SU-DHL-6 (cell line): Measurements from ENCODE around the gene DNAJC13.

Experiments
- H2AFZ ChIP-seq: fragments of 200-600 bp; sonication (generic); 2 replicates; pipeline ENCODE4 v1.6.1; 2014; ENCODE audit warnings: low read depth, mild to moderate bottlenecking, moderate library complexity, mixed read lengths, antibody characterized with exemption, low read length; ENCODE audit not compliant: severe bottlenecking
- H3F3A ChIP-seq: fragments of 200-600 bp; shearing (Covaris generic); 2 replicates; pipeline ENCODE4 v1.6.0; 2016; ENCODE audit warnings: antibody characterized with exemption, mild to moderate bottlenecking; ENCODE audit not compliant: insufficient read depth
- H3K27ac ChIP-seq: fragments of 200-600 bp; sonication (generic); 2 replicates; pipeline ENCODE4 v1.5.1; 2016; ENCODE audit warnings: low read depth, mild to moderate bottlenecking, low read length, moderate library complexity, mixed read lengths
- H3K27me3 ChIP-seq: fragments of 200-600 bp; sonication (generic), shearing (Covaris generic); 2 replicates; pipeline ENCODE4 v1.6.0; 2014; ENCODE audit warnings: mild to moderate bottlenecking, low read length
- H3K36me3 ChIP-seq: fragments of 200-600 bp; sonication (generic); 2 replicates; pipeline ENCODE4 v1.6.1; 2014; ENCODE audit warnings: mild to moderate bottlenecking, low read length, mixed read lengths
- H3K4me2 ChIP-seq: fragments of 300-600, 200-600 bp; shearing (Covaris generic), sonication (generic); 2 replicates; pipeline ENCODE4 v1.6.0; 2014; ENCODE audit warnings: low read length, low read depth, mild to moderate bottlenecking; ENCODE audit not compliant: poor library complexity, severe bottlenecking
- H3K4me3 ChIP-seq: fragments of 200-600 bp; sonication (generic); 2 replicates; pipeline ENCODE4 v1.5.1; 2014; ENCODE audit warnings: antibody characterized with exemption, low read length, mild to moderate bottlenecking, mixed read lengths; ENCODE audit not compliant: insufficient read depth, poor library complexity, severe bottlenecking
- H3K79me2 ChIP-seq: fragments of 200-600 bp; sonication (generic); 2 replicates; pipeline ENCODE4 v1.6.1; 2014; ENCODE audit warnings: mild to moderate bottlenecking, low read length, moderate library complexity; ENCODE audit not compliant: insufficient read depth
- H3K9ac ChIP-seq: fragments of 200-600 bp; sonication (generic); 2 replicates; pipeline ENCODE4 v1.7.0; 2014; ENCODE audit warnings: mild to moderate bottlenecking, low read length
- H3K9me2 ChIP-seq: fragments of 200-600 bp; sonication (generic); replicated peaks from 2 replicates; pipeline ENCODE4 v1.6.1; 2014; ENCODE audit warnings: low read length; ENCODE audit not compliant: insufficient read depth
- H3K9me3 ChIP-seq: fragments of 200-600 bp; sonication (generic); 2 replicates; pipeline ENCODE4 v1.6.1; 2014; ENCODE audit warnings: low read length, mixed read lengths; ENCODE audit not compliant: insufficient read depth
- H4K20me1 ChIP-seq: fragments of 200-600 bp; sonication (generic); 2 replicates; pipeline ENCODE4 v1.6.1; 2014; ENCODE audit warnings: low read depth, mild to moderate bottlenecking, antibody characterized with exemption, low read length, moderate library complexity, mixed read lengths
- CTCF ChIP-seq: fragments of 200-600 bp; sonication (generic); IDR thresholded peaks from one replicate; pipeline ENCODE4 v1.5.1; 2017; ENCODE audit warnings: antibody characterized with exemption, mild to moderate bottlenecking, low read length, moderate library complexity; ENCODE audit not compliant: insufficient read depth, poor library complexity, severe bottlenecking
- EZH2phosphoT487 ChIP-seq: fragments of 200-600 bp; sonication (generic), shearing (Covaris generic); conservative IDR thresholded peaks from 2 replicates; pipeline ENCODE4 v1.6.1; 2018; ENCODE audit warnings: mild to moderate bottlenecking, antibody characterized with exemption, low read length, moderate library complexity, mixed read lengths

DNAJC13 gene

GRCh38 chr3:132406587-132406986 lies 10.7 kb upstream of the DNAJC13 start:
- Histone ChIP-seq H3K9ac (no peak overlapping the region), H3K4me3 (no peak overlapping the region), H3K9me3 (no peaks in the 10 kb centered on the region), H3K27ac (no peak overlapping the region), H3K27me3 (no peaks in the 10 kb centered on the region), H2AFZ (no peak overlapping the region), H3K4me2 (peak overlapping the region; percentile 32), H3F3A (no peaks in the 10 kb centered on the region), H4K20me1 (no peaks in the 10 kb centered on the region), H3K36me3 (no peaks in the 10 kb centered on the region), H3K9me2 (no peaks in the 10 kb centered on the region), H3K79me2 (no peaks in the 10 kb centered on the region)
- TF ChIP-seq EZH2phosphoT487 = no peak
- TF ChIP-seq CTCF = no peak

GRCh38 chr3:132407025-132407424 lies 10.3 kb upstream of the DNAJC13 start:
- TF ChIP-seq CTCF = no peak
- no peak for TF ChIP-seq EZH2phosphoT487
- H3K4me3 ChIP-seq = no peak overlapping the region
- no peaks in the 10 kb centered on the region for H3F3A ChIP-seq
- H3K79me2 ChIP-seq = no peaks in the 10 kb centered on the region
- no peak overlapping the region for H3K27ac ChIP-seq
- H2AFZ ChIP-seq = no peak overlapping the region
- no peaks in the 10 kb centered on the region for H3K27me3 ChIP-seq
- no peaks in the 10 kb centered on the region for H4K20me1 ChIP-seq
- no peaks in the 10 kb centered on the region for H3K9me2 ChIP-seq
- no peak overlapping the region for H3K9ac ChIP-seq
- H3K9me3 ChIP-seq = no peaks in the 10 kb centered on the region
- H3K4me2 ChIP-seq = peak overlapping the region; percentile 32
- no peaks in the 10 kb centered on the region for H3K36me3 ChIP-seq

GRCh38 chr3:132414841-132415240 lies 2.5 kb upstream of the DNAJC13 start:
- Histone ChIP-seq H3K4me2 (no peak overlapping the region), H4K20me1 (no peaks in the 10 kb centered on the region), H3K27me3 (no peaks in the 10 kb centered on the region), H3K9me3 (no peaks in the 10 kb centered on the region), H3K27ac (no peak overlapping the region), H3K9ac (no peak overlapping the region), H2AFZ (peak overlapping the region; percentile 32), H3K4me3 (no peak overlapping the region), H3K9me2 (no peaks in the 10 kb centered on the region), H3K79me2 (peaks cover 19% of the 10 kb centered on the region), H3F3A (peaks cover 5% of the 10 kb centered on the region; the same call in 1 of the 2 replicates), H3K36me3 (no peaks in the 10 kb centered on the region)
- TF ChIP-seq EZH2phosphoT487 = no peak

GRCh38 chr3:132416161-132416560 lies 1.1 kb upstream of the DNAJC13 start:
- peaks cover 32% of the 10 kb centered on the region for H3K79me2 ChIP-seq
- no peaks in the 10 kb centered on the region for H3K9me2 ChIP-seq
- H4K20me1 ChIP-seq = no peaks in the 10 kb centered on the region
- H3K9ac ChIP-seq = 0 out of 2 replicates have a peak overlapping the region, but pooled peaks have one; percentile 89
- H3K27ac ChIP-seq = no peak overlapping the region
- H3K4me3 ChIP-seq = no peak overlapping the region
- H3F3A ChIP-seq = peaks cover 5% of the 10 kb centered on the region; the same call in 1 of the 2 replicates
- TF ChIP-seq CTCF (no peak), EZH2phosphoT487 (no peak)
- peak overlapping the region; percentile 81 for H2AFZ ChIP-seq
- no peaks in the 10 kb centered on the region for H3K9me3 ChIP-seq
- H3K27me3 ChIP-seq = no peaks in the 10 kb centered on the region
- peak overlapping the region; percentile 76 for H3K4me2 ChIP-seq
- H3K36me3 ChIP-seq = no peaks in the 10 kb centered on the region
